Astrocyte (in vitro differentiated cells and primary cell): ENCODE measurements around the gene PWP1. TPM values are rescaled to one million over a fixed set of nuclear protein-coding genes. Genes with fewer than 3 reads are reported as not detected.

Experiments used
- DNase-seq: peaks from one replicate; pipeline ENCODE4 v3.0.0-alpha.2; 2010; ENCODE audit warnings: low read depth
- FAIRE-seq: peaks from 2 replicates; lab custom pipeline; 2011; peaks lifted over from hg19 to GRCh38; lab: Jason Lieb, UNC
- H2AFZ ChIP-seq: 2 replicates; pipeline ENCODE4 v1.6.0; 2012; ENCODE audit warnings: low read depth, low read length, inconsistent platforms
- H3K27ac ChIP-seq: 2 replicates; pipeline ENCODE4 v1.5.1; 2011; ENCODE audit warnings: low read depth, low read length, inconsistent platforms
- H3K27me3 ChIP-seq: 2 replicates; pipeline ENCODE4 v1.6.0; 2011; ENCODE audit warnings: low read length, inconsistent platforms; ENCODE audit not compliant: insufficient read depth
- H3K36me3 ChIP-seq: 2 replicates; pipeline ENCODE4 v1.5.1; 2011; ENCODE audit warnings: low read length, inconsistent platforms; ENCODE audit not compliant: insufficient read depth
- H3K4me1 ChIP-seq: 2 replicates; pipeline ENCODE4 v1.5.1; 2011; ENCODE audit warnings: low read length, inconsistent platforms; ENCODE audit not compliant: insufficient read depth
- H3K4me2 ChIP-seq: 2 replicates; pipeline ENCODE4 v1.6.0; 2012; ENCODE audit warnings: low read length, inconsistent platforms
- H3K4me3 ChIP-seq: 2 replicates; pipeline ENCODE4 v1.5.1; 2011; ENCODE audit warnings: low read depth, mild to moderate bottlenecking, low read length, inconsistent platforms; ENCODE audit not compliant: insufficient read depth
- H3K79me2 ChIP-seq: 2 replicates; pipeline ENCODE4 v1.6.0; 2012; ENCODE audit warnings: mild to moderate bottlenecking, low read length, inconsistent platforms; ENCODE audit not compliant: insufficient read depth
- H3K9ac ChIP-seq: 2 replicates; pipeline ENCODE4 v1.6.0; 2012; ENCODE audit warnings: mild to moderate bottlenecking, low read length, inconsistent platforms
- H3K9me3 ChIP-seq: 2 replicates; pipeline ENCODE4 v1.5.1; 2012; ENCODE audit warnings: low read depth, mild to moderate bottlenecking, low read length, inconsistent platforms; ENCODE audit not compliant: insufficient read depth
- H4K20me1 ChIP-seq: 2 replicates; pipeline ENCODE4 v1.6.0; 2012; ENCODE audit warnings: low read length, inconsistent platforms; ENCODE audit not compliant: insufficient read depth
- H3K27ac Mint-ChIP-seq: one replicate; pipeline ENCODE4 v1.8.0; 2021; ENCODE audit warnings: mild to moderate bottlenecking, mixed read lengths; ENCODE audit not compliant: unreplicated experiment
- H3K27me3 Mint-ChIP-seq: one replicate; pipeline ENCODE4 v1.8.0; 2021; ENCODE audit warnings: low read depth, mixed read lengths; ENCODE audit not compliant: unreplicated experiment
- H3K36me3 Mint-ChIP-seq: one replicate; pipeline ENCODE4 v1.8.0; 2021; ENCODE audit warnings: low read depth, mixed read lengths; ENCODE audit not compliant: unreplicated experiment
- H3K4me1 Mint-ChIP-seq: one replicate; pipeline ENCODE4 v1.8.0; 2021; ENCODE audit warnings: low read depth, mixed read lengths; ENCODE audit not compliant: unreplicated experiment
- H3K4me3 Mint-ChIP-seq: one replicate; pipeline ENCODE4 v1.8.0; 2021; ENCODE audit warnings: mild to moderate bottlenecking, moderate library complexity, mixed read lengths; ENCODE audit not compliant: unreplicated experiment
- H3K9me3 Mint-ChIP-seq: one replicate; pipeline ENCODE4 v1.8.0; 2021; ENCODE audit warnings: mild to moderate bottlenecking, mixed read lengths; ENCODE audit not compliant: unreplicated experiment
- CTCF ChIP-seq: IDR thresholded peaks from 2 replicates; pipeline ENCODE4 v1.5.1; 2011; ENCODE audit warnings: low read depth, mild to moderate bottlenecking, inconsistent platforms, low read length, moderate library complexity; ENCODE audit not compliant: insufficient read depth
- EZH2 ChIP-seq: IDR thresholded peaks from 2 replicates; pipeline ENCODE4 v1.6.1; 2012; ENCODE audit warnings: mild to moderate bottlenecking, low read length, inconsistent platforms; ENCODE audit not compliant: insufficient read depth
- total RNA-seq: library from RNA; stranded (reverse); gene quantifications from 2 replicates; pipeline ENCODE4 v1.2.1, GENCODE V29; 2021

PWP1 gene
- total RNA-seq, 1 donor from 2014 or later = 67.2 TPM

GRCh38 chr12:107734139-107734538 is 48.5 kb downstream of the PWP1 start:
- Histone ChIP-seq H4K20me1 (peaks cover 27% of the 10 kb centered on the region), H3K79me2 (peaks cover 6% of the 10 kb centered on the region), H3K9me3 (no peaks in the 10 kb centered on the region), H3K27me3 (no peaks in the 10 kb centered on the region), H3K27ac (no peak overlapping the region), H3K4me1 (no peaks in the 10 kb centered on the region), H2AFZ (no peak overlapping the region), H3K4me2 (no peak overlapping the region), H3K9ac (no peak overlapping the region), H3K36me3 (peaks cover 60% of the 10 kb centered on the region), H3K4me3 (no peak overlapping the region)
- no peaks in the 10 kb centered on the region for H3K9me3 Mint-ChIP-seq
- FAIRE-seq (no peak), DNase-seq (no peak)
- TF ChIP-seq CTCF = no peak
- TF ChIP-seq EZH2 = no peak
- peaks cover 15% of the 10 kb centered on the region for H3K36me3 Mint-ChIP-seq
- no peak overlapping the region for H3K27ac Mint-ChIP-seq
- peaks cover 4% of the 10 kb centered on the region for H3K4me1 Mint-ChIP-seq
- no peaks in the 10 kb centered on the region for H3K27me3 Mint-ChIP-seq
- no peak overlapping the region for H3K4me3 Mint-ChIP-seq

- Histone ChIP-seq H4K20me1 (peaks cover 29% of the 10 kb centered on the region), H3K9me3 (no peaks in the 10 kb centered on the region), H3K4me2 (no peak overlapping the region), H2AFZ (no peak overlapping the region), H3K4me1 (no peaks in the 10 kb centered on the region), H3K27me3 (no peaks in the 10 kb centered on the region), H3K79me2 (peaks cover 6% of the 10 kb centered on the region), H3K27ac (no peak overlapping the region), H3K36me3 (peaks cover 75% of the 10 kb centered on the region), H3K9ac (no peak overlapping the region), H3K4me3 (no peak overlapping the region)
- Mint-ChIP-seq H3K9me3 (no peaks in the 10 kb centered on the region), H3K27ac (no peak overlapping the region), H3K27me3 (no peaks in the 10 kb centered on the region), H3K36me3 (peaks cover 18% of the 10 kb centered on the region), H3K4me3 (no peak overlapping the region), H3K4me1 (peaks cover 4% of the 10 kb centered on the region)
- DNase-seq (no peak), FAIRE-seq (no peak)
- TF ChIP-seq CTCF (no peak), EZH2 (no peak)
These were observed 50.2 kb downstream of the PWP1 start for GRCh38 chr12:107735763-107736162.

- Mint-ChIP-seq H3K4me1 (peaks cover 4% of the 10 kb centered on the region), H3K36me3 (peaks cover 21% of the 10 kb centered on the region), H3K4me3 (no peak overlapping the region), H3K9me3 (no peaks in the 10 kb centered on the region), H3K27me3 (no peaks in the 10 kb centered on the region), H3K27ac (no peak overlapping the region)
- Histone ChIP-seq H3K4me2 (no peak overlapping the region), H3K79me2 (peaks cover 6% of the 10 kb centered on the region), H3K27me3 (no peaks in the 10 kb centered on the region), H3K4me1 (no peaks in the 10 kb centered on the region), H2AFZ (no peak overlapping the region), H3K4me3 (no peak overlapping the region), H3K36me3 (peaks cover 86% of the 10 kb centered on the region), H4K20me1 (peaks cover 33% of the 10 kb centered on the region), H3K9me3 (no peaks in the 10 kb centered on the region), H3K9ac (no peak overlapping the region), H3K27ac (no peak overlapping the region)
- DNase-seq (no peak), FAIRE-seq (peak; percentile 34)
- TF ChIP-seq CTCF = no peak
- no peak for TF ChIP-seq EZH2
These were observed 51.3 kb downstream of the PWP1 start for GRCh38 chr12:107736914-107737313.
